COLO829 (cell line): ENCODE results near the gene ADD3.

Experiments
- DNase-seq: peaks from one replicate; pipeline ENCODE4 v3.0.0; 2012; ENCODE audit warnings: low spot score

The ADD3 gene

GRCh38 chr10:110067960-110068770 is 60.4 kb downstream of the ADD3 start:
- DNase-seq: no peak

DNA sequence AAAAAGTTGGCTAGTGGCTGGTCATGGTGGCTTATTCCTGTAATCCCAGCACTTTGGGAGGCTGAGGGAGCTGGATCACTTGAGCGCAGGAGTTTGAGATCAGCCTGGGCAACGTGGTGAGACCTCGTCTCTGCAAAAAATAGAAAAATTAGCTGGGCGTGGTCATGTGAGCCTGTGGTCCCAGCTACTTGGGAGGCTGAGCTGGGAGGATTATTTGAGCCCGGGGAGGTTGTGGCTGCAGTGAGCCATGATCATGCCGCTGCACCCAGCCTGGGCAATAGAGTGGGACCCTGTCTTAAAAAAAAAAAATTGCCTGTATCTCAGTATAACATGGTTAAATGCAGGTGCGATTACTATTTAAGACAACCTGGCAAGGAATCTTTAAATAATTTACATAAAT is 61.0 kb downstream of the ADD3 start:
- DNase-seq: no peak

- DNase-seq: no peak
Measured at GRCh38 chr10:110069502-110069982, 61.8 kb downstream of the ADD3 start.

- no peak for DNase-seq
Measured at GRCh38 chr10:110073896-110074295, 66.1 kb downstream of the ADD3 start.

- DNase-seq: peak; percentile 38
Measured at GRCh38 chr10:110074298-110074697, 66.5 kb downstream of the ADD3 start.

DNA sequence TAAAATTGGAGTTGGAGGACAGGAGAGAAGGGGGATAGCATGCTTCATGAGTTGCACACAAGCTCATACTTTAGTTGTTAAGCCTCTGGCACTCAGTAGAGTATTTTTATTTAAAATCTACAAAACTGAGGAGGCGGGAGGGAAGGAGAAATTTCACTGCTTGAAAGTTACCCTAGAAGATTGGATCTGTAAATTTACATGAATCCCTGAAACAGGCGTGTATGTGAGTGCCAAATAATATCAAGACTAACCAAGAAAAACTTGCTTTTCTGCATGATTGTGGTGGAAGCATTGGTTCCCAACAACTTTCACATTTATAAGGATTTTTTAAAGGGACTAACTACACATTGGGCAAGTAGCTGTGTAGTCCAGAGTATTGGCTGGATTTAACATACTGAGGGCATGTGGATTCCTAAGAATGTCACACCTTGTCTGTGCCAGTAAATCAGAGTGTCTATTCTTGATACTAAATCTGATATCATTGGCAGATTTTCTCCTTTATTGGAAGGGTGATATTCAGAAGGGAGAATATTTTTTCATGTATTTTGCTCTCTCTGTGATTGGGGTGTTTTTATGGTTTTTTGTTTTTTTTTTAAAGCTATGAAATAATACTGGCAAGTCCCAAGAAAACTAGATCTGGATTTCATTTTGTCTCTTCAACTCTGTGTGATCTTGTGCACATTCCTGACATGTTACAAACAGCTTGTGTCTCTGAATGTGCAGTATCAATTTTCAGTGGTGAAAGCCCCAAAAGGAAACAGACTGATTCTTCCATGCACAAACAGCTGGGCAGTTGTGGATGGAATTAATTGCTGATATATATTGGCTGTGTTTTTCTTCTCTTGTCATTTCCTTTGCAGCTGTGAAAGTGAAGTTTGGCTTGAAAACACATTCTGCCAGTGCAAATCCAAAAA is 67.2 kb downstream of the ADD3 start:
- no peak for DNase-seq

- DNase-seq: no peak
Measured at GRCh38 chr10:110075686-110076085, 67.9 kb downstream of the ADD3 start.

GRCh38 chr10:110076559-110077318 is 69.0 kb downstream of the ADD3 start:
- DNase-seq: peak; percentile 63

DNA sequence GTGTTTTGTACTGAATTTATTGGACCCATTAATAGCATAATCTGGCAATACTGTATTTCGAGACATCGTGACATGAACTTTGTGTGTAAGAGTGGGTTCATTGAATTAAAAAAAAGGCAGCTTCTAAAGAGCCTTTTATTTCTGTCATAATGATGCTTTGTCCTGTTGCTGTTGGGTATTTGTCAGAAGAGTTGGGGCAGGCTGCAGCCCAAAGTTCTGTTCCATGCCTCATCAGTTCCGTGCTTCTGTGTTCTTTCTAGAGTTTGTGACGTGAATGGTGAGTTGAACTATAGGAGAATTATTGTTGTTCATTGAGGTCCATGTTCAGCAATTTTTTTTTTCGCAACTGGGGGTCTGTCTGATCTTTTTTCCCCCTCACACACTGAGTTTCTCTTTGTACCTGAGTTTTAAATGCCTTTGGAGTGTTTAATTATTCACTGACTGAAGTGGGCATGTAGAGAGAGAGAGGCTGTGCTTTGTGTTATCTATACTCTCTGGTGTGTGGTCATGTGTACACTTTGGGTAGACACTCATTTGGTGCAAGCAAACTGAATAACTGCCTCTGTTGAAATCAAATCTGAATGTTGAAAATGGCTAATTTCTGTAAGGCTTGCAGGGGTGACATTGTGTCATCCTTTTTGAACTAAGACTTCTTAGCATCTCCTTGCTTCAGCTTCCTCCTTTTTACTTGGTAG is 69.8 kb downstream of the ADD3 start:
- DNase-seq: peak; percentile 59

DNA sequence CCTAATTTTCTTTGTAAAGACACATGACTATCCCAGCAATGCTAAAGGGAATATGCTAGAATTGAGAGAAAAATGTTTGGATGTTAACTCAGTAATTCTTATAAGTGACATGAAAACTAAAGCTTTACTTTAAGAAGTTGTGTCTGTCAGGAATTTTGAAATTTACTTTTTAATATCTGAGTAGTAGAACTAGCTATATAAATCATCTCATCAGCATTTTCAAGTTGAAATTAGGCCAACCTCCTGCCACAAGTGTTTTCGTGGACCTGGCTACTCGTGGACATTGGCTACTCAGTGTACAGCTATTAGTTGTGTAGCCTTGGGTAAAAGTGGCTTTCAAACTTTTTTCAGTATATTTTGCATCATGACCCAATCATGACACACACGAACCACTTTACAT is 70.5 kb downstream of the ADD3 start:
- no peak for DNase-seq

- DNase-seq: no peak
Measured at GRCh38 chr10:110081911-110082310, 74.1 kb downstream of the ADD3 start.

GRCh38 chr10:110083884-110084283 is 76.1 kb downstream of the ADD3 start:
- DNase-seq: peak; percentile 43

DNA sequence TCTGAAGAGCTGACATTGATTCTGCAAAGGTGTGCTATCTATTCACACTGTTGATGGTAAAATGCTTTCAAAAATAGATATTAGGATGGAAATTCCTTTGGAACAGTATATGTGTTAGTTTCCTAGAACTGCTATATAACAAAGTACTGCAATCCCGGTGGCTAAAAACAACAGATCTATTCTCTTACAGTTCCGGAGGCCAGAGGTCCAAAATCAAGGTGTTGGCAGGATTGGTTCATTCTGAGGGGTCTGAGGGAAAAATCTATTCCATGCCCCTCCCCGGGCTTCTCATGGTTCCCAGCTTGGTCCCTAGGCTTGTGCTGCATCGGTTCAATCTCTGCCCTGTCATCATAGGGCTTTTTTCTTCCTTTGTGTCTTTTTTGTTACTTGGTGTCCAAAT is 79.9 kb downstream of the ADD3 start:
- DNase-seq: no peak

GRCh38 chr10:110088367-110089104 is 80.8 kb downstream of the ADD3 start:
- DNase-seq: no peak

DNA sequence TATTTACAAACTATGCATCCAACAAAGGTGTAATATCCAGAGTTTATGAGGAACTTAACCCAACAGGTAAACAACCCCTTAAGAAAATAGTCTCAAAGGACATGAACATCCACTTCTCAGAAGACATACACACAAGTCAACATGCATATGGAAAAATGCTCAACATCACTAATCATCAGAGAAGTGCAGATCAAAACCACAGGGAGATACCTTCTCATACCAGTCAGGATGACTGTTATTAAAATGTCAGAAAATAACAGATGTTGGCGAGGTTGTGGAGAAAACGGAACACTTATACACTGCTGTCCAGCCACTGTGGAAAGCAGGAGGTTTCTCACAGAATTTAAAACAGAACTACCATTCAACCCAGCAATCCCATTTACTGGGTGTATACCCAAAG is 84.0 kb downstream of the ADD3 start:
- DNase-seq: no peak

DNA sequence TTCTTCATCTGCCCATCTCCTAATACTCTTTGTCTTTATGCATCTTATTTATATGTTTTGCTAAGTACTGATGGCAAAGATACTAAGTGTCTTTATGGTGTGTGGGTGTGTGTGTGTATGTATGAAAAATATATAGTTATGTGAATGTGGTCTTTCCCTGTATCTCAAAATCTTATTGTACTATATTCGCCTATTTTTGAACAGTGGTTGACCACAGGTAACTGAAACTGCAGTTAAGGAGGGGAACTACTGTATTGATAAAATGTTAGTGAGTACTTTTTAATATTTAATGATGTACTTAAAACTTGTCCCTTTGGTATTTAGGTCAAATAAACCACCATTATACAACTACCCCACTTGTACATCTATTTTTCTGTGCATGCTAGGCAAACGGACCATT is 85.9 kb downstream of the ADD3 start:
- DNase-seq: no peak

- DNase-seq: no peak
Measured at GRCh38 chr10:110094786-110095185, 87.0 kb downstream of the ADD3 start.

GRCh38 chr10:110101464-110102144 is 93.8 kb downstream of the ADD3 start:
- DNase-seq: no peak

- DNase-seq: no peak
Measured at GRCh38 chr10:110103921-110104461, 96.2 kb downstream of the ADD3 start.

- DNase-seq: no peak
Measured at GRCh38 chr10:110105873-110106272, 98.1 kb downstream of the ADD3 start.
